ENCODE data around the gene NPEPL1. TPM values are rescaled to one million over a fixed set of nuclear protein-coding genes. Genes with fewer than 3 reads are reported as not detected.

The NPEPL1 gene
- total and polyA plus RNA-seq, 8 donors: 15.3 to 134 (median 37.8) TPM

GRCh38 chr20:58742668-58743566 lies 50.3 kb downstream of the NPEPL1 start:
- no peaks in the 10 kb centered on the region for H3K36me3 ChIP-seq

GRCh38 chr20:58743929-58744534 lies 51.4 kb downstream of the NPEPL1 start:
- Histone ChIP-seq H3K4me3 (no peak overlapping the region), H3K36me3 (no peaks in the 10 kb centered on the region), H3K27ac (no peak overlapping the region), H3K9me3 (no peaks in the 10 kb centered on the region), H3K27me3 (peaks cover 0 to 53% (median 8%) of the 10 kb centered on the region in 3 donors), H3K4me1 (no peaks in the 10 kb centered on the region)
- intact Hi-C loops (cut with DNase I; ENCODE audit: low total_unique reads): no loop called here
- DNase-seq: no peak
- TF ChIP-seq POLR2AphosphoS5 (IDR thresholded peaks at IDR 0.05) (no peak), POLR2A (IDR thresholded peaks at IDR 0.05) (no peak), EP300 (IDR thresholded peaks at IDR 0.05) (no peak)
- TF ChIP-seq, protein P1, sequence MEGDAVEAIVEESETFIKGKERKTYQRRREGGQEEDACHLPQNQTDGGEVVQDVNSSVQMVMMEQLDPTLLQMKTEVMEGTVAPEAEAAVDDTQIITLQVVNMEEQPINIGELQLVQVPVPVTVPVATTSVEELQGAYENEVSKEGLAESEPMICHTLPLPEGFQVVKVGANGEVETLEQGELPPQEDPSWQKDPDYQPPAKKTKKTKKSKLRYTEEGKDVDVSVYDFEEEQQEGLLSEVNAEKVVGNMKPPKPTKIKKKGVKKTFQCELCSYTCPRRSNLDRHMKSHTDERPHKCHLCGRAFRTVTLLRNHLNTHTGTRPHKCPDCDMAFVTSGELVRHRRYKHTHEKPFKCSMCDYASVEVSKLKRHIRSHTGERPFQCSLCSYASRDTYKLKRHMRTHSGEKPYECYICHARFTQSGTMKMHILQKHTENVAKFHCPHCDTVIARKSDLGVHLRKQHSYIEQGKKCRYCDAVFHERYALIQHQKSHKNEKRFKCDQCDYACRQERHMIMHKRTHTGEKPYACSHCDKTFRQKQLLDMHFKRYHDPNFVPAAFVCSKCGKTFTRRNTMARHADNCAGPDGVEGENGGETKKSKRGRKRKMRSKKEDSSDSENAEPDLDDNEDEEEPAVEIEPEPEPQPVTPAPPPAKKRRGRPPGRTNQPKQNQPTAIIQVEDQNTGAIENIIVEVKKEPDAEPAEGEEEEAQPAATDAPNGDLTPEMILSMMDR (IDR thresholded peaks at IDR 0.05): no peak
- 68 to 94% (median 88%) methylated on average over 1 of the region's 1 CpG for WGBS, 5 donors

More at GRCh38 chr20:58742668-58743566, 50.3 kb downstream of the NPEPL1 start:
- H3K4me3 ChIP-seq: no peak overlapping the region
- intact Hi-C loops (cut with DNase I; ENCODE audit: low total_unique reads): no loop called here
- no peak overlapping the region for H3K27ac ChIP-seq
- no peak for DNase-seq
- no peak for TF ChIP-seq EP300 (IDR thresholded peaks at IDR 0.05)
- no peak for TF ChIP-seq POLR2A (IDR thresholded peaks at IDR 0.05)
- TF ChIP-seq, protein P1 (IDR thresholded peaks at IDR 0.05): no peak
- TF ChIP-seq POLR2AphosphoS5 (IDR thresholded peaks at IDR 0.05): no peak
- 43 to 61% (median 55%) methylated on average over 12 to 13 of the region's 13 CpGs for WGBS, 5 donors
- H3K4me1 ChIP-seq: no peaks in the 10 kb centered on the region
- peaks cover 0 to 48% (median 8%) of the 10 kb centered on the region in 3 donors for H3K27me3 ChIP-seq
- H3K9me3 ChIP-seq: no peaks in the 10 kb centered on the region

DNA sequence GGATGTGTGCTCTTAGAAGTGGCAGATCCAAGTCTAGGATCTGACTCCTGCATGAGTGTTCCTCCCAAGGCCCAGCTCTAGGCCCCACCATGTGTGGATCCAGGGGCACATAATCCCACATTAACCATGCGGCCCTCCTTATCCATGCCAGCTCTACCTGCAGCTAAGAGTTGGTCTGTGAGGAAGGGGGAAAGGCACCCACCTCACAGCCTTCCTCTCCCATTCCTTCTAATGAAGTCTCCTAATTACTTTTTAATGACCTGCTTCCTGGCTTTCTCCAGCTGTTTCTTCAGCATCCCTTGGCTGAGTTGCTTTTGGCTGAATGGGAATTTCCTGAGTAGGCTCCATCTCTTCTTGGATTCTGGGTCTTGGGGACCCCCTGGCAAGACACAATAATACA lies 52.2 kb downstream of the NPEPL1 start:
- no peak for DNase-seq
- Histone ChIP-seq H3K27me3 (peaks cover 0 to 56% (median 8%) of the 10 kb centered on the region in 3 donors), H3K4me1 (no peaks in the 10 kb centered on the region), H3K36me3 (no peaks in the 10 kb centered on the region), H3K4me3 (no peak overlapping the region), H3K9me3 (no peaks in the 10 kb centered on the region), H3K27ac (no peak overlapping the region)
- WGBS, 5 donors: 75 to 100% (median 90%) methylated on average over 1 of the region's 1 CpG
- TF ChIP-seq EP300 (IDR thresholded peaks at IDR 0.05): no peak
- TF ChIP-seq POLR2A (IDR thresholded peaks at IDR 0.05): no peak
- TF ChIP-seq, protein P1 (IDR thresholded peaks at IDR 0.05): no peak
- intact Hi-C loops (cut with DNase I; ENCODE audit: low total_unique reads): no loop called here

GRCh38 chr20:58745391-58745790 lies 52.8 kb downstream of the NPEPL1 start:
- Histone ChIP-seq H3K9me3 (no peaks in the 10 kb centered on the region), H3K36me3 (no peaks in the 10 kb centered on the region), H3K27ac (no peak overlapping the region), H3K27me3 (peaks cover 0 to 56% (median 8%) of the 10 kb centered on the region in 3 donors), H3K4me1 (no peaks in the 10 kb centered on the region), H3K4me3 (no peak overlapping the region)
- WGBS, 5 donors: 82 to 91% (median 87%) methylated on average over 1 of the region's 1 CpG
- intact Hi-C loops (cut with DNase I; ENCODE audit: low total_unique reads): no loop called here
- no peak for TF ChIP-seq POLR2A (IDR thresholded peaks at IDR 0.05)
- TF ChIP-seq POLR2AphosphoS5 (IDR thresholded peaks at IDR 0.05): no peak
- TF ChIP-seq EP300 (IDR thresholded peaks at IDR 0.05): no peak
- TF ChIP-seq, protein P1 (IDR thresholded peaks at IDR 0.05): no peak
- no peak for DNase-seq
